HepG2 (cell line): ENCODE results near the gene NFKB2. TPM values are rescaled to one million over a fixed set of nuclear protein-coding genes. Genes with fewer than 3 reads are reported as not detected.

Experiments
- ATAC-seq: fragments of 200-7000 bp; cut with Tn5 transposase; 3 replicates; pipeline ENCODE4 v1.9.1; 2020; ENCODE audit warnings: mild to moderate bottlenecking, moderate library complexity
- Bru-seq: library from RNA; stranded (reverse); fragments of 400-500 nt; gene quantifications from one replicate; lab custom pipeline; 2021; lab: Mats Ljungman, UMichigan
- BruChase-seq, 2 experiments: library from RNA; stranded (reverse); fragments of 400-500 nt; gene quantifications; one replicate each; lab custom pipeline; 2021; lab: Mats Ljungman, UMichigan
- BruUV-seq: library from RNA; stranded (reverse); fragments of 400-500 nt; replicated peaks from 2 replicates; lab custom pipeline; 2021; lab: Mats Ljungman, UMichigan
- CTCF ChIA-PET: fragments of 300-600 bp; formaldehyde crosslinking; extraction: SDS; loops from one replicate; lab custom pipeline; 2021; ENCODE audit warnings: low total read pairs, inconsistent platforms, low intra/inter-chr PET ratio; lab: Yijun Ruan, JAX
- POLR2A ChIA-PET: fragments of 350-600 bp; sonication (Branson Sonifier 250); formaldehyde crosslinking; loops from one replicate; lab custom pipeline; 2020; ENCODE audit warnings: antibody characterized with exemption, inconsistent platforms; lab: Yijun Ruan, JAX
- DNase-seq: peaks from one replicate; pipeline ENCODE4 v3.0.0-alpha.2; 2015; ENCODE audit warnings: low spot score
- FAIRE-seq: peaks from 3 replicates; lab custom pipeline; 2011; peaks lifted over from hg19 to GRCh38; lab: Jason Lieb, UNC
- H2AFZ ChIP-seq: one replicate; pipeline ENCODE4 v1.6.1; 2011; ENCODE audit warnings: low read length, inconsistent platforms
- H3K27ac ChIP-seq: fragments of 300-600 bp; 3 replicates; pipeline ENCODE4 v1.8.0; 2011; ENCODE audit warnings: mixed run types, mild to moderate bottlenecking, mixed read lengths, low read length, inconsistent platforms; ENCODE audit not compliant: insufficient read depth; ENCODE audit errors: extremely low read length
- H3K27me3 ChIP-seq, 2 experiments: fragments of 200-600 bp in 1 of 2; 2 replicates in 1 of 2; 3 replicates in 1 of 2; pipeline versions ENCODE4 v1.6.0 to v1.8.0; 2011; ENCODE audit warnings: low read length in 2 of 2, mild to moderate bottlenecking in 2 of 2, moderate library complexity in 2 of 2, inconsistent platforms in 1 of 2; ENCODE audit not compliant: insufficient read depth in 2 of 2, control insufficient read depth in 1 of 2
- H3K36me3 ChIP-seq, 2 experiments: fragments of 200-600 bp in 1 of 2; replicated peaks in 1 of 2; 2 replicates in 1 of 2; 3 replicates in 1 of 2; pipeline versions ENCODE4 v1.5.1 to v1.8.0; 2011; ENCODE audit warnings: low read length in 2 of 2, inconsistent platforms in 1 of 2; ENCODE audit not compliant: insufficient read depth in 2 of 2, control insufficient read depth in 1 of 2
- H3K4me1 ChIP-seq: 2 replicates; pipeline ENCODE4 v1.5.1; 2012; ENCODE audit warnings: low read length, inconsistent platforms; ENCODE audit not compliant: insufficient read depth
- H3K4me2 ChIP-seq: 2 replicates; pipeline ENCODE4 v1.6.0; 2011; ENCODE audit warnings: low read depth, low read length, inconsistent platforms
- H3K4me3 ChIP-seq, 3 experiments: fragments of 200-600 bp in 1 of 3; sonication (generic), shearing (Covaris generic) in 1 of 3; replicated peaks in 1 of 3; 2 replicates each; pipeline ENCODE4 v1.5.1; 2011 to 2016; ENCODE audit warnings: low read length in 3 of 3, inconsistent platforms in 2 of 3, low read depth in 2 of 3, mild to moderate bottlenecking in 2 of 3, control low read depth in 1 of 3, mixed read lengths in 1 of 3; ENCODE audit not compliant: insufficient read depth in 1 of 3
- H3K79me2 ChIP-seq: one replicate; pipeline ENCODE4 v1.6.1; 2011; ENCODE audit warnings: low read length, inconsistent platforms; ENCODE audit not compliant: insufficient read depth
- H3K9ac ChIP-seq: 2 replicates; pipeline ENCODE4 v1.6.0; 2011; ENCODE audit warnings: mild to moderate bottlenecking, low read depth, low read length, inconsistent platforms; ENCODE audit not compliant: insufficient read depth
- H3K9me3 ChIP-seq: 2 replicates; pipeline ENCODE4 v1.5.1; 2012; ENCODE audit warnings: mild to moderate bottlenecking, low read length
- H4K20me1 ChIP-seq: 2 replicates; pipeline ENCODE4 v1.6.0; 2011; ENCODE audit warnings: inconsistent platforms, mild to moderate bottlenecking, low read length, moderate library complexity; ENCODE audit not compliant: insufficient read depth
- ATF7-NPFF ChIP-seq: sonication (generic); formaldehyde crosslinking; IDR thresholded peaks from 2 replicates; pipeline ENCODE4 v1.8.1; 2023; ENCODE audit warnings: mild to moderate bottlenecking, low read depth, missing genetic modification reagents, moderate library complexity
- DNMT1 ChIP-seq: sonication (generic); formaldehyde crosslinking; IDR thresholded peaks from 2 replicates; pipeline ENCODE4 v1.5.1; 2020; ENCODE audit warnings: mild to moderate bottlenecking, missing genetic modification reagents
- E2F2 ChIP-seq: sonication (generic); formaldehyde crosslinking; IDR thresholded peaks from 2 replicates; pipeline ENCODE4 v1.4.0; 2020; ENCODE audit warnings: missing genetic modification reagents, borderline replicate concordance
- HIVEP1 ChIP-seq: sonication (generic); formaldehyde crosslinking; IDR thresholded peaks from 2 replicates; pipeline ENCODE4 v1.4.0; 2020; ENCODE audit warnings: mild to moderate bottlenecking, missing genetic modification reagents
- NR1H2 ChIP-seq: sonication (generic); formaldehyde crosslinking; IDR thresholded peaks from 2 replicates; pipeline ENCODE4 v1.8.1; 2022; ENCODE audit warnings: low read depth, missing genetic modification reagents, borderline replicate concordance
- NR2F2 ChIP-seq: IDR thresholded peaks from 2 replicates; pipeline ENCODE4 v1.6.1; 2012; ENCODE audit warnings: low read depth, inconsistent platforms, borderline replicate concordance
- PRMT3 ChIP-seq: sonication (generic); formaldehyde crosslinking; IDR thresholded peaks from 2 replicates; pipeline ENCODE4 v1.8.1; 2022; ENCODE audit warnings: low read depth, mild to moderate bottlenecking, moderate library complexity, missing genetic modification reagents, borderline replicate concordance
- RCOR2 ChIP-seq: IDR thresholded peaks from 2 replicates; pipeline ENCODE4 v1.6.1; 2016; ENCODE audit warnings: missing biosample characterization, missing genetic modification reagents
- SP4 ChIP-seq: sonication (generic); formaldehyde crosslinking; IDR thresholded peaks from 2 replicates; pipeline ENCODE4 v1.8.1; 2023; ENCODE audit warnings: mild to moderate bottlenecking, missing genetic modification reagents
- TARDBP ChIP-seq: sonication (generic); formaldehyde crosslinking; IDR thresholded peaks from 2 replicates; pipeline ENCODE4 v1.8.0; 2022; ENCODE audit warnings: mild to moderate bottlenecking, missing genetic modification reagents
- ZBTB7B ChIP-seq: sonication (generic); formaldehyde crosslinking; IDR thresholded peaks from 2 replicates; pipeline ENCODE4 v1.4.0; 2020; ENCODE audit warnings: missing genetic modification reagents
- ZNF17 ChIP-seq: sonication (generic); formaldehyde crosslinking; IDR thresholded peaks from 2 replicates; pipeline ENCODE4 v1.5.0; 2020; ENCODE audit warnings: mild to moderate bottlenecking, missing genetic modification reagents
- ZNF251 ChIP-seq: sonication (generic); formaldehyde crosslinking; IDR thresholded peaks from 2 replicates; pipeline ENCODE4 v1.9.0; 2021; ENCODE audit warnings: mild to moderate bottlenecking, missing genetic modification reagents
- ZNF430 ChIP-seq: sonication (generic); formaldehyde crosslinking; IDR thresholded peaks from 2 replicates; pipeline ENCODE4 v1.9.0; 2021; ENCODE audit warnings: mild to moderate bottlenecking, missing genetic modification reagents
- ZNF792 ChIP-seq: IDR thresholded peaks from 2 replicates; pipeline ENCODE4 v1.6.1; 2016
- WGBS: methylation state at CpG from one replicate; pipeline ENCODE4 v1.1.6; 2017; ENCODE audit warnings: low lambda C conversion rate; 5-methylcytosine and 5-hydroxymethylcytosine counted together
- in situ Hi-C: cut with HindIII; loops from 2 replicates; pipeline ENCODE4 v1.10.0; 2017; ENCODE audit warnings: low pct_unique_long_range_greater_than_20kb; ENCODE audit not compliant: extremely low pct_ligation_motif_present
- intact Hi-C: fragments of 100-400 bp; cut with micrococcal nuclease; formaldehyde crosslinking; loops from one replicate; pipeline ENCODE4 v1.10.0; 2022; ENCODE audit not compliant: unreplicated experiment
- long read RNA-seq, 2 experiments: library from RNA in 1 of 2; library from polyadenylated mRNA in 1 of 2; stranded (forward) in 1 of 2; unstranded in 1 of 2; transcript quantifications; one replicate each; pipeline ENCODE4 v2.0.0, GENCODE V29; 2019 to 2022
- polyA minus RNA-seq, 3 experiments: library from RNA; depleted of rRNA, polyadenylated mRNA; stranded (reverse); fragments of >200 nt; gene quantifications; 2 replicates each; pipeline ENCODE4 v1.2.3, GENCODE V29; 2011; ENCODE audit warnings: low replicate concordance in 1 of 3
- polyA plus RNA-seq, 8 experiments: library from polyadenylated mRNA; depleted of rRNA in 3 of 8; stranded (reverse) in 7 of 8; unstranded in 1 of 8; fragments of >200 nt; fragmentation: Illumina TruSeq in 4 of 8; extraction: Trizol in 4 of 8; gene quantifications; 2 replicates each; pipeline versions ENCODE4 v1.2.1 to v1.2.3, GENCODE V29; 2011 to 2016; ENCODE audit warnings: low read depth in 4 of 8, missing spikeins in 1 of 8, mixed read lengths in 1 of 8; ENCODE audit not compliant: insufficient read depth in 1 of 8
- total RNA-seq, 5 experiments: library from RNA; depleted of rRNA; stranded (reverse); fragments of >200 nt; fragmentation: Illumina TruSeq; extraction: Trizol; gene quantifications; 2 replicates each; pipeline ENCODE4 v1.2.3, GENCODE V29; 2016; ENCODE audit warnings: low read depth in 1 of 5
- TF ChIP-seq, protein P1 (sequence below): sonication (generic); formaldehyde crosslinking; IDR thresholded peaks from 2 replicates; pipeline ENCODE4 v1.8.0; 2022; ENCODE audit warnings: missing genetic modification reagents, mild to moderate bottlenecking, borderline replicate concordance

NFKB2 gene
- total RNA-seq (2016; rRNA removed; fragmentation: Illumina TruSeq; extraction: Trizol) (7.7 and 8.2 TPM in 2 replicates), polyA plus RNA-seq (2011; rRNA removed) (12.5 and 15.5 TPM in 2 replicates), polyA minus RNA-seq (2011; rRNA and poly(A)+ RNA removed; ENCODE audit: low replicate concordance) (14.9 and 16.9 TPM in 2 replicates), Bru-seq, nascent RNA (percentile 54 among the genes with signal in this experiment), BruChase-seq, experiment 1, labeled RNA remaining after a 6-hour chase (percentile 79 among the genes with signal in this experiment), BruChase-seq, experiment 2, labeled RNA remaining after a 2-hour chase (percentile 68 among the genes with signal in this experiment)
- total RNA-seq (2016; cell fraction: cytosol; rRNA removed; fragmentation: Illumina TruSeq; extraction: Trizol; ENCODE audit: low read depth) = 2.2 and 3.1 TPM in 2 replicates
- 6.6 and 8.7 TPM in 2 replicates for total RNA-seq (2016; cell fraction: insoluble cytoplasmic fraction; rRNA removed; fragmentation: Illumina TruSeq; extraction: Trizol)
- total RNA-seq (2016; cell fraction: membrane; rRNA removed; fragmentation: Illumina TruSeq; extraction: Trizol) = 4.0 and 5.5 TPM in 2 replicates
- total RNA-seq (2016; cell fraction: nucleus; rRNA removed; fragmentation: Illumina TruSeq; extraction: Trizol) = 7.7 and 7.8 TPM in 2 replicates
- 8.4 and 11.7 TPM in 2 replicates for polyA plus RNA-seq (2011; cell fraction: cytosol; rRNA removed)
- polyA plus RNA-seq (2011; cell fraction: nucleus; rRNA removed) = 56.1 and 62.0 TPM in 2 replicates
- polyA plus RNA-seq (2012) = 8.9 and 9.6 TPM in 2 replicates
- 1.4 and 1.6 TPM in 2 replicates for polyA plus RNA-seq (2016; cell fraction: cytosol; fragmentation: Illumina TruSeq; extraction: Trizol; ENCODE audit: low read depth)
- 6.6 and 9.1 TPM in 2 replicates for polyA plus RNA-seq (2016; cell fraction: insoluble cytoplasmic fraction; fragmentation: Illumina TruSeq; extraction: Trizol; ENCODE audit: low read depth)
- 2.4 and 2.8 TPM in 2 replicates for polyA plus RNA-seq (2016; cell fraction: membrane; fragmentation: Illumina TruSeq; extraction: Trizol; ENCODE audit: low read depth)
- polyA plus RNA-seq (2016; cell fraction: nucleus; fragmentation: Illumina TruSeq; extraction: Trizol; ENCODE audit: insufficient read depth, low read depth) = 20.9 and 25.8 TPM in 2 replicates
- polyA minus RNA-seq (2011; cell fraction: cytosol; rRNA and poly(A)+ RNA removed) = 10.5 and 12.6 TPM in 2 replicates
- polyA minus RNA-seq (2011; cell fraction: nucleus; rRNA and poly(A)+ RNA removed) = 9.5 and 12.2 TPM in 2 replicates
- long read RNA-seq, experiment 1, partial matches to known transcripts = 0 of 1 reads
- long read RNA-seq, experiment 1, other reads (novel, unspliced or antisense) = 1 of 1 reads
- long read RNA-seq, experiment 2, transcript NFKB2-201 (23 exons, 3,011 nt) = major isoform, 5 of 80 reads
- long read RNA-seq, experiment 2, partial matches to known transcripts = 51 of 80 reads
- long read RNA-seq, experiment 2, other reads (novel, unspliced or antisense) = 20 of 80 reads

DNA sequence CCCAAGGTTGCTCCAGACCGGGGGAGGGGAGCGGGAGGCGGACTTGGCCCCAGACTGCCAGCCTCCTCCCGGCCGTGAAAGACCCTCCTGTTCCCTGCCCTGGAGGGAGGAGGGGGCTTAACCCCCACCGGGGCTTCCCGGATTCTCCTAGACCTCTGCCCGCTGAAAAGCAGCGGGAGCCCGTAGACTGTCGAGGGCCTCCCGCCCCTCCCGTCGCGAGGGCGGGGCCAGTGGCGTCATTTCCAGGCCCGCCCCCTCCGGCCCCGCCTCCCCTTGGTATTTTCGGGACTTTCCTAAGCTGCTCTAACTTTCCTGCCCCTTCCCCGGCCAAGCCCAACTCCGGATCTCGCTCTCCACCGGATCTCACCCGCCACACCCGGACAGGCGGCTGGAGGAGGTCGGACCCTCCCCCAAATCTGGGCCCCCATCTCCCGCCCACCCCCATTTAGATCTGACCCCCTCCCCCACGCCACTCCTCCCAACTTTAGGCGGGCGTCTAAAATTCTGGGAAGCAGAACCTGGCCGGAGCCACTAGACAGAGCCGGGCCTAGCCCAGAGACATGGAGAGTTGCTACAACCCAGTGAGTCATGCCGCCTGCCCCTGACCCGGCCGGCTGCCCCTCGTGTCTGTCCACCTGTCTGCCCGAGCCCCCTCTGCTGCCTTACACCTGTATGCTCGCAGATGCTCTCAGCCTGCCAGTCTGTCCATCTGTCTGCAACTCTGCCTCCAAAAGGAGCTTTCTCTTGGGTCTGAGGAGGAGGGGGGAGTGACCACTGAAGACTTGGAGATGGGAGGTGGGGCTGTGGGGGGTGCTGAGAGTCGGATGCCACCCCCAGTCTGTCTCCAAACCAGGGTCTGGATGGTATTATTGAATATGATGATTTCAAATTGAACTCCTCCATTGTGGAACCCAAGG, at the start of gene NFKB2:
TSS of gene NFKB2 (plus strand) at position 306 of the 917 bp plus-strand sequence. CDS start at position 561, 255 bp downstream.
- ChIA-PET CTCF (no interaction called here), POLR2A (interaction anchor here (0.9 to 2.3 kb wide), 11 partner anchors 8 to 169 kb away, joined by 3 to 12 read pairs (median 6); partner anchors contain the start of genes CUEDC2, ELOVL3, FBXL15 and GBF1)
- peak within 1 kb of the TSS; percentile 99 for H3K4me2 ChIP-seq
- FAIRE-seq (peak; percentile 66), DNase-seq (peak; percentile 65), ATAC-seq (peak; percentile 54)
- 1% methylated on average over 28 of the region's 42 CpGs for WGBS
- no peak within 1 kb of the TSS for H2AFZ ChIP-seq
- H3K27me3 ChIP-seq = peaks cover 0 to 11% of the 10 kb centered on the region in 2 experiments; a peak in 2 of 5 replicates
- H3K9ac ChIP-seq = peak within 1 kb of the TSS; percentile 68
- in situ Hi-C loops = no loop called here
- intact Hi-C loops = loop anchor here (2.0 kb wide), 1 partner anchor 25 kb away; the partner anchor contains the start of gene FBXL15
- H3K4me1 ChIP-seq = peaks cover 47% of the 10 kb centered on the region
- no peaks in the 10 kb centered on the region for H4K20me1 ChIP-seq
- peaks cover 3% of the 10 kb centered on the region for H3K79me2 ChIP-seq
- BruUV-seq = no TSS peak
- H3K36me3 ChIP-seq = no peaks in the 10 kb centered on the region
- H3K4me3 ChIP-seq = peak within 1 kb of the TSS; percentile 69 to 82 (median 79)
- peak within 1 kb of the TSS; percentile 66 for H3K27ac ChIP-seq
- H3K9me3 ChIP-seq = no peaks in the 10 kb centered on the region
- TF ChIP-seq NR1H2 (CRISPR knock-in tag) = no peak
- no peak for TF ChIP-seq NR2F2
- TF ChIP-seq DNMT1 = no peak
- no peak for TF ChIP-seq PRMT3 (CRISPR knock-in tag)
- peak; percentile 0; the same call in 1 of the 2 replicates for TF ChIP-seq ZBTB7B
- TF ChIP-seq TARDBP (CRISPR knock-in tag) = 0 out of 2 replicates have a peak, but pooled peaks have one; percentile 15
- peak; percentile 95 for TF ChIP-seq SP4 (CRISPR knock-in tag)
- no peak for TF ChIP-seq ZNF251 (CRISPR knock-in tag)
- TF ChIP-seq, protein P1, sequence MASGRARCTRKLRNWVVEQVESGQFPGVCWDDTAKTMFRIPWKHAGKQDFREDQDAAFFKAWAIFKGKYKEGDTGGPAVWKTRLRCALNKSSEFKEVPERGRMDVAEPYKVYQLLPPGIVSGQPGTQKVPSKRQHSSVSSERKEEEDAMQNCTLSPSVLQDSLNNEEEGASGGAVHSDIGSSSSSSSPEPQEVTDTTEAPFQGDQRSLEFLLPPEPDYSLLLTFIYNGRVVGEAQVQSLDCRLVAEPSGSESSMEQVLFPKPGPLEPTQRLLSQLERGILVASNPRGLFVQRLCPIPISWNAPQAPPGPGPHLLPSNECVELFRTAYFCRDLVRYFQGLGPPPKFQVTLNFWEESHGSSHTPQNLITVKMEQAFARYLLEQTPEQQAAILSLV (CRISPR knock-in tag) = no peak
- no peak for TF ChIP-seq ZNF17 (CRISPR knock-in tag)
- TF ChIP-seq ZNF792 (CRISPR knock-in tag) = 0 out of 2 replicates have a peak, but pooled peaks have one; percentile 31
- TF ChIP-seq ZNF430 (CRISPR knock-in tag) = 0 out of 2 replicates have a peak, but pooled peaks have one; percentile 39
- no peak for TF ChIP-seq ATF7-NPFF (CRISPR knock-in tag)
- no peak for TF ChIP-seq E2F2
- no peak for TF ChIP-seq RCOR2
- peak; percentile 90 for TF ChIP-seq HIVEP1
